Cardiac muscle cell (in vitro differentiated cells and primary cell): Measurements from ENCODE around the gene ANXA4. TPM values are rescaled to one million over a fixed set of nuclear protein-coding genes. Genes with fewer than 3 reads are reported as not detected.
A peak's percentile ranks its signal among the peaks of the same experiment; 100 is the strongest.

Experiments
- DNase-seq, 2 donors: peaks; one replicate each; pipeline versions ENCODE4 v3.0.0 to v3.0.0-alpha.2; 2010 to 2017; ENCODE audit warnings: low read depth in 1 of 2, low spot score in 1 of 2
- H3K27ac ChIP-seq: fragments of 200-600 bp; sonication (generic); 2 replicates; pipeline ENCODE4 v1.5.1; 2016
- H3K27me3 ChIP-seq: fragments of 200-600 bp; sonication (generic); 2 replicates; pipeline ENCODE4 v1.6.0; 2016; ENCODE audit warnings: control low read depth
- H3K36me3 ChIP-seq: fragments of 200-600 bp; sonication (generic); 2 replicates; pipeline ENCODE4 v1.5.1; 2016; ENCODE audit warnings: control low read depth
- H3K4me1 ChIP-seq: fragments of 200-600 bp; sonication (generic); 2 replicates; pipeline ENCODE4 v1.8.1; 2017; ENCODE audit warnings: low read depth, mild to moderate bottlenecking, mixed run types
- H3K4me3 ChIP-seq: fragments of 200-600 bp; sonication (generic); 2 replicates; pipeline ENCODE4 v1.5.1; 2016; ENCODE audit warnings: mild to moderate bottlenecking
- H3K9me3 ChIP-seq: fragments of 200-600 bp; sonication (generic); 2 replicates; pipeline ENCODE4 v1.5.1; 2017; ENCODE audit warnings: low read depth, mild to moderate bottlenecking, control low read depth
- polyA plus RNA-seq: library from polyadenylated mRNA; unstranded; fragments of >200 nt; fragmentation: Nextera tagmentation; extraction: Ambion mirVana; gene quantifications from 2 replicates; pipeline ENCODE4 v1.2.1, GENCODE V29; 2016
- total RNA-seq: library from RNA; depleted of rRNA; stranded (reverse); fragments of >200 nt; gene quantifications from 2 replicates; pipeline ENCODE4 v1.2.3, GENCODE V29; 2016
- TF ChIP-seq, protein P1 (sequence below): IDR thresholded peaks from 2 replicates; pipeline ENCODE4 v1.5.1; 2012; ENCODE audit warnings: low read depth, mild to moderate bottlenecking, low read length

The ANXA4 gene
- total and polyA plus RNA-seq, 2 experiments from 2014 or later, result 18.0 to 27.2 TPM

DNA sequence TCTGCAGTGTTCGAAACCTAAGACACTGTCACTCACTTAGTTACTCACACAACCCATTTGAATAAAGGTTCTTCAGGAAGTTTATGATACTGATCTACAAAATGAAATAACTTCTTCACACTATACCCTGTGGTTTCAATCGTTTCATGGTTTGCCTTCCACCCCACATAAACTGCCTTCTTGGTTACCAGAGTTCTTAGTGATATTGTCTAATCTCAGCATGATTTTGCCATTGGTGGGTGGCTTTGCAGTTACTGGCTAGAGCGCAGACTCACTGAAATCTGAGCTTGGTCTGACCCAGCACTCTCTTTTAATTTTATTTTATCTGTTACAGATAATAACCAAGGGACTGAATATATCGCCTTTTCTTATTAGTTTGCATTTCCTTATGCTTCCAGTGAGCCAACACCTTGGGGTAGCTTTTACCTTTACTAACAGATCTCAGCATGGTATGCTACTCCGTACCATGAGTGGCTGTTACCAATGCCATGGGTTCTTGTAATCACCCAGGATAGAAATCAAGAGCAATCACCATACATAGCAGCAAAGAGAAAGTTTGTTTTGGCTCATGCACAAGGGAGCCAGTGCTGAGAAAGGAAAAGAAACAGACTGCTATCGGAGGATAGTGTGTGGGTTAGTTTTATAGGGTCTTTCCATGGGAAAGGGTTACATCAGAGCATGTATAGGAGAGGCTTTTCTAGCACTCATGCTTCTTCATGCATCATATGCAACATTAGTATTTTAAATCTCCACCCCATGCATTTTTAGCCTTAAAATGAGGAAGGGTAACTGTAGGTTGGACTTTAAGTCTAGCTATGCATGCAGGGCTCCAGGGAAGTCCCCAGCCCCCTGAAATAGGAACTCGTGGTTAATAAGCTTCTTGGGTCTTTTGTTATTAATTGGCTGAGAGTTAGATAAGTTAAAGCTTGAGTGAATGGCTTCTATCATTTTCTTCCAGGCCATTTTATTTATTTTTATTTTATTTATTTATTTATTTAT lies 33.3 kb downstream of the ANXA4 start:
- H3K4me3 ChIP-seq, result no peak overlapping the region
- H3K9me3 ChIP-seq, result no peaks in the 10 kb centered on the region
- H3K36me3 ChIP-seq, result no peaks in the 10 kb centered on the region
- DNase-seq, result peak in 1 of 2 donors; percentile 14
- TF ChIP-seq, protein P1, sequence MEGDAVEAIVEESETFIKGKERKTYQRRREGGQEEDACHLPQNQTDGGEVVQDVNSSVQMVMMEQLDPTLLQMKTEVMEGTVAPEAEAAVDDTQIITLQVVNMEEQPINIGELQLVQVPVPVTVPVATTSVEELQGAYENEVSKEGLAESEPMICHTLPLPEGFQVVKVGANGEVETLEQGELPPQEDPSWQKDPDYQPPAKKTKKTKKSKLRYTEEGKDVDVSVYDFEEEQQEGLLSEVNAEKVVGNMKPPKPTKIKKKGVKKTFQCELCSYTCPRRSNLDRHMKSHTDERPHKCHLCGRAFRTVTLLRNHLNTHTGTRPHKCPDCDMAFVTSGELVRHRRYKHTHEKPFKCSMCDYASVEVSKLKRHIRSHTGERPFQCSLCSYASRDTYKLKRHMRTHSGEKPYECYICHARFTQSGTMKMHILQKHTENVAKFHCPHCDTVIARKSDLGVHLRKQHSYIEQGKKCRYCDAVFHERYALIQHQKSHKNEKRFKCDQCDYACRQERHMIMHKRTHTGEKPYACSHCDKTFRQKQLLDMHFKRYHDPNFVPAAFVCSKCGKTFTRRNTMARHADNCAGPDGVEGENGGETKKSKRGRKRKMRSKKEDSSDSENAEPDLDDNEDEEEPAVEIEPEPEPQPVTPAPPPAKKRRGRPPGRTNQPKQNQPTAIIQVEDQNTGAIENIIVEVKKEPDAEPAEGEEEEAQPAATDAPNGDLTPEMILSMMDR, result no peak
- peaks cover 5% of the 10 kb centered on the region for H3K4me1 ChIP-seq
- H3K27ac ChIP-seq, result no peak overlapping the region
- no peaks in the 10 kb centered on the region for H3K27me3 ChIP-seq

- no peak for DNase-seq
- peaks cover 13% of the 10 kb centered on the region for H3K4me1 ChIP-seq
- H3K27me3 ChIP-seq, result no peaks in the 10 kb centered on the region
- no peak overlapping the region for H3K27ac ChIP-seq
- H3K4me3 ChIP-seq, result no peak overlapping the region
- no peaks in the 10 kb centered on the region for H3K9me3 ChIP-seq
- TF ChIP-seq, protein P1, result no peak
- H3K36me3 ChIP-seq, result no peaks in the 10 kb centered on the region
Observed at GRCh38 chr2:69776886-69777785, 35.2 kb downstream of the ANXA4 start.

DNA sequence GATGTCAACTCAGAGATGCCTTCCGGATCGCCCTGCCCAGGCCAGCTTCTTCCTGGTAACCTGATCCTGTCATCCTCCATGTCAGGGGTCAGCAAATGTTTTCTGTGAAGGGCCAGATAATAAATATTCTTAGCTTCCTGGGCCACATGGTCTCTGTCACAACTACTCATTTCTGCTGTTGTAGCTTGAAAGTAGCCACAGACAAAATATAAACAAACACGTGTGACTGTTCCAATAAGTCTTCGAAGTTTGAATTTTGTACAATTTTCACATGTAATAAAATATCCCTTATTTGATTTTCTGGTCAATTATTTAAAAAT lies 35.8 kb downstream of the ANXA4 start:
- no peak overlapping the region for H3K27ac ChIP-seq
- H3K4me1 ChIP-seq, result peaks cover 13% of the 10 kb centered on the region
- H3K4me3 ChIP-seq, result no peak overlapping the region
- no peaks in the 10 kb centered on the region for H3K9me3 ChIP-seq
- no peaks in the 10 kb centered on the region for H3K27me3 ChIP-seq
- no peaks in the 10 kb centered on the region for H3K36me3 ChIP-seq
- TF ChIP-seq, protein P1, result no peak
- no peak for DNase-seq

DNA sequence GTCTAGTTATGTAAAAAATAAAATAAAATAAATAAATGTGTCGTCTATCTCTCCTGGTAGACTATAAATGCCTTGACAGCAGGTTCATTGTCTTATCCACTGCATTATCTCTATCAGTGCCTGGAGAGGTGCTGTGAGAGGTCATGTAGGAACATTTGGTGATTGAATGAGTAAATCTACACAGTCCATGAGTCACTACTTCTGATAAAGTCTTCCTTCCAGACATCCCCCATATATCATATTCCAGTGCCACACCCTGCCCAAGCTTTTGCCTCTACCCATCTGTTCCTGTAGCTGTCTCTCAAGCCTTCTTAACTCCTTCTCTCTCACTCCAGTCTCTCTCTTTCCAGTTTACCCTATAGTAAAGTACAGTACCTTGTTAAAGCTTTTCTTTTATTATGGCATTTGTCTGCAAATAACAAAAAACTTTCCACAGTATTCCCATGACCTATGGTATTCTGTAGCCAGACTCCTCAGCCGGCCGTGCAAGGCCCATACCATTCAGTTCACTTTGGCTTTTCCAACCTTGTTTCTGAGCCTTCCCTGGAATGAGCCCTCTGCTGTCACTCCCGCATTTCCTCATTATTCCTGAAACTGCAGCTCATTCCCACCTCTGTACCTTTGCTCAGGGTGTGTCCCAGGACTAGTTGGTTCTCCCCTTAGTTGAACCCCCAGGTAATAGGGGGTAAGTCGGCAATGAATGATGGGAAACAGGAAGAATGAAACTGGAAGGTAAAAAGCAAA lies 37.5 kb downstream of the ANXA4 start:
- H3K27ac ChIP-seq, result no peak overlapping the region
- no peaks in the 10 kb centered on the region for H3K27me3 ChIP-seq
- DNase-seq, result no peak
- H3K9me3 ChIP-seq, result no peaks in the 10 kb centered on the region
- peaks cover 13% of the 10 kb centered on the region for H3K4me1 ChIP-seq
- no peaks in the 10 kb centered on the region for H3K36me3 ChIP-seq
- TF ChIP-seq, protein P1, result no peak
- no peak overlapping the region for H3K4me3 ChIP-seq

DNA sequence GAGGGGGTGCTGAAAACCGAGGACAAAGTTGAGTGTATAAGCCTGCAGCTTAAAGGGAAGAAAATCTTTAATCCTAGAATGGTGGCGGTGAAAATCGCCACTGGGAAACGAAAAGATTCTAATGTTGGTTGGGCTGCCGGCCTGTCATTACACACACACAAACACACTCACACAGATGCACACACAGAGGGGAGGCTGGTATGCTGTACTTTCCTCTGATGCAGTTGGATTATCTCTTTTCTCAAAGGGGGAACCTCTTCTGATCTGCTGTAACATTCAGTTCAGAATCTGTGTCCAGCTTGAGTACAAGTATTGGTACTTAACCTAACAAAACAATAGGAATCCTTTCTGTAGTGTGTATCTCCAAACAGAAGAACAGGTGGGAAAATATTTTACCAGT lies 39.0 kb downstream of the ANXA4 start:
- Histone ChIP-seq H3K4me1 (peaks cover 13% of the 10 kb centered on the region), H3K4me3 (no peak overlapping the region), H3K27me3 (no peaks in the 10 kb centered on the region), H3K36me3 (no peaks in the 10 kb centered on the region), H3K9me3 (no peaks in the 10 kb centered on the region), H3K27ac (no peak overlapping the region)
- no peak for DNase-seq
- TF ChIP-seq, protein P1, result no peak
